Measurements from ENCODE around the gene GRM7. TPM values are rescaled to one million over a fixed set of nuclear protein-coding genes. Genes with fewer than 3 reads are reported as not detected.

GRM7 gene
- polyA plus RNA-seq, 3 donors = not detected

DNA sequence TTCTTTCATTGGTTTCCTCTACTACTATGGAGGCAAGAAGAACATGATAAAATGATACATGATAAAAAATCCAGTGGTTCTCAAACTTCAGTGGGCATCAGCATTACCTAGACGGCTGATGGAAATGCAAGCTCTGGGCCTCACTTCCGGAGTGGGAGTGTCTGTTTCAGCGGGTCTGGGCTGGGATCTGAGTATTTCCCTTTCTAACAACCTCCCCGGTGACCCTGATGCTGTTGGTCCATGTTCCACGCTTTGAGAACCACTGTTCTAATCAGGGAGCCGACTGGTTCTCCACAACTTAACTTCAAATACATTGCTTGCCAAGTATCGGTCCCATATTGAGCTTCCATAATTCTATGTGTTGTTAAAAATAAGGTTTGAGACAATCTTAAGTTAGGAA lies 928.4 kb downstream of the GRM7 start:
- H3K36me3 Mint-ChIP-seq = no peaks in the 10 kb centered on the region

GRCh38 chr3:7790141-7790540 lies 929.2 kb downstream of the GRM7 start:
- Histone ChIP-seq H3K27me3 (ENCODE audit: control insufficient read depth in 2 of 2, insufficient read depth in 2 of 2, low read length in 2 of 2) (no peaks in the 10 kb centered on the region), H3K79me2 (ENCODE audit: insufficient read depth, low read length) (no peaks in the 10 kb centered on the region), H3K27ac (ENCODE audit: low read depth in 1 of 2, low read length in 2 of 2) (no peak overlapping the region), H3K36me3 (replicated peaks in 1 of 2; ENCODE audit: control insufficient read depth in 1 of 2, insufficient read depth in 2 of 2, low read length in 2 of 2) (no peaks in the 10 kb centered on the region), H3K4me1 (ENCODE audit: control insufficient read depth in 1 of 2, insufficient read depth in 2 of 2, low read length in 2 of 2) (no peaks in the 10 kb centered on the region), H4K20me1 (ENCODE audit: insufficient read depth, low read length) (no peaks in the 10 kb centered on the region), H3K9me3 (replicated peaks in 1 of 2; ENCODE audit: control insufficient read depth in 1 of 2, insufficient read depth in 1 of 2, low read length in 2 of 2) (peaks cover 0 to 9% of the 10 kb centered on the region in 2 donors), H3K9ac (ENCODE audit: insufficient read depth, low read length, poor library complexity, severe bottlenecking) (no peak overlapping the region), H3K4me3 (replicated peaks in 1 of 3; ENCODE audit: low read depth in 2 of 3, low read length in 3 of 3) (no peak overlapping the region), H3K4me2 (replicated peaks; ENCODE audit: extremely low read depth, low read length, poor library complexity, severe bottlenecking) (no peak overlapping the region), H2AFZ (ENCODE audit: insufficient read depth, low read depth, low read length, poor library complexity, severe bottlenecking) (no peak overlapping the region)
- no peak for TF ChIP-seq CTCF (IDR thresholded peaks at IDR 0.05)
- H3K27me3 Mint-ChIP-seq (ENCODE audit: low read depth in 3 of 3) = no peaks in the 10 kb centered on the region
- intact Hi-C loops (cut with micrococcal nuclease) = no loop called here
- H3K36me3 Mint-ChIP-seq = no peaks in the 10 kb centered on the region
- no peak overlapping the region for H3K4me3 Mint-ChIP-seq
- no peak overlapping the region for H3K27ac Mint-ChIP-seq
- no peaks in the 10 kb centered on the region for H3K4me1 Mint-ChIP-seq
- 20% methylated on average over 2 of the region's 3 CpGs for WGBS (ENCODE audit: insufficient coverage)
- peaks cover 0 to 11% (median 4%) of the 10 kb centered on the region in 7 donors for H3K9me3 Mint-ChIP-seq
- DNase-seq = no peak

More for the DNA sequence above, 928.4 kb downstream of the GRM7 start:
- TF ChIP-seq CTCF (IDR thresholded peaks at IDR 0.05) = no peak
- intact Hi-C loops (cut with micrococcal nuclease) = no loop called here
- WGBS (ENCODE audit: insufficient coverage) = 79% methylated on average over 3 of the region's 7 CpGs
- H3K27me3 Mint-ChIP-seq (ENCODE audit: low read depth in 3 of 3) = no peaks in the 10 kb centered on the region
- Histone ChIP-seq H4K20me1 (ENCODE audit: insufficient read depth, low read length) (no peaks in the 10 kb centered on the region), H3K9me3 (replicated peaks in 1 of 2; ENCODE audit: control insufficient read depth in 1 of 2, insufficient read depth in 1 of 2, low read length in 2 of 2) (peaks cover 0 to 9% of the 10 kb centered on the region in 2 donors), H3K27me3 (ENCODE audit: control insufficient read depth in 2 of 2, insufficient read depth in 2 of 2, low read length in 2 of 2) (no peaks in the 10 kb centered on the region), H2AFZ (ENCODE audit: insufficient read depth, low read depth, low read length, poor library complexity, severe bottlenecking) (no peak overlapping the region), H3K4me1 (ENCODE audit: control insufficient read depth in 1 of 2, insufficient read depth in 2 of 2, low read length in 2 of 2) (no peaks in the 10 kb centered on the region), H3K4me3 (replicated peaks in 1 of 3; ENCODE audit: low read depth in 2 of 3, low read length in 3 of 3) (no peak overlapping the region), H3K36me3 (replicated peaks in 1 of 2; ENCODE audit: control insufficient read depth in 1 of 2, insufficient read depth in 2 of 2, low read length in 2 of 2) (no peaks in the 10 kb centered on the region), H3K27ac (ENCODE audit: low read depth in 1 of 2, low read length in 2 of 2) (no peak overlapping the region), H3K4me2 (replicated peaks; ENCODE audit: extremely low read depth, low read length, poor library complexity, severe bottlenecking) (no peak overlapping the region), H3K9ac (ENCODE audit: insufficient read depth, low read length, poor library complexity, severe bottlenecking) (no peak overlapping the region), H3K79me2 (ENCODE audit: insufficient read depth, low read length) (no peaks in the 10 kb centered on the region)
- H3K4me3 Mint-ChIP-seq = no peak overlapping the region
- no peak for DNase-seq
- no peaks in the 10 kb centered on the region for H3K4me1 Mint-ChIP-seq
- H3K9me3 Mint-ChIP-seq = peaks cover 0 to 11% (median 4%) of the 10 kb centered on the region in 7 donors
- H3K27ac Mint-ChIP-seq = no peak overlapping the region

All from CD14-positive monocyte (primary cell).